OCI-LY7 (cell line): ENCODE data around the gene ZSWIM3. TPM values are rescaled to one million over a fixed set of nuclear protein-coding genes. Genes with fewer than 3 reads are reported as not detected.

ENCODE experiments used
- BruUV-seq: library from RNA; stranded (reverse); fragments of 400-500 nt; replicated peaks from 2 replicates; lab custom pipeline; 2021; lab: Mats Ljungman, UMichigan
- CTCF ChIA-PET: fragments of 300-600 bp; sonication (Branson Sonifier 250); formaldehyde crosslinking; loops from one replicate; lab custom pipeline; 2022; ENCODE audit warnings: antibody characterized with exemption; ENCODE audit not compliant: unreplicated experiment; lab: Charles Lee
- POLR2A ChIA-PET: fragments of 300-600 bp; sonication (Branson Sonifier 250); formaldehyde crosslinking; loops from one replicate; lab custom pipeline; 2022; ENCODE audit warnings: antibody characterized with exemption; lab: Charles Lee
- DNase-seq: peaks from one replicate; pipeline ENCODE4 v3.0.0-alpha.2; 2015; ENCODE audit warnings: low spot score
- H2AFZ ChIP-seq: fragments of 200-600 bp; sonication (generic), shearing (Covaris generic); 2 replicates; pipeline ENCODE4 v1.6.1; 2014; ENCODE audit warnings: mild to moderate bottlenecking, antibody characterized with exemption, low read length, moderate library complexity
- H3K27ac ChIP-seq: fragments of 200-600 bp; sonication (generic); 2 replicates; pipeline ENCODE4 v1.5.1; 2014; ENCODE audit warnings: mixed run types, low read depth, mild to moderate bottlenecking, moderate library complexity, low read length, inconsistent platforms; ENCODE audit not compliant: poor library complexity, severe bottlenecking
- H3K36me3 ChIP-seq: fragments of 200-600 bp; sonication (generic); 2 replicates; pipeline ENCODE4 v1.6.1; 2014; ENCODE audit warnings: mild to moderate bottlenecking, antibody characterized with exemption, low read length, moderate library complexity, mixed read lengths; ENCODE audit not compliant: insufficient read depth
- H3K4me1 ChIP-seq: fragments of 200-600 bp; sonication (generic); 2 replicates; pipeline ENCODE4 v1.5.1; 2014; ENCODE audit warnings: mild to moderate bottlenecking, low read length; ENCODE audit not compliant: insufficient read depth, poor library complexity, severe bottlenecking
- H3K4me2 ChIP-seq: fragments of 200-600 bp; sonication (generic); 2 replicates; pipeline ENCODE4 v1.6.1; 2014; ENCODE audit warnings: mild to moderate bottlenecking, low read length
- H3K4me3 ChIP-seq: fragments of 200-600 bp; sonication (generic); 2 replicates; pipeline ENCODE4 v1.5.1; 2014; ENCODE audit warnings: mild to moderate bottlenecking, low read depth, low read length; ENCODE audit not compliant: poor library complexity, severe bottlenecking
- H3K79me2 ChIP-seq: fragments of 200-600 bp; sonication (generic); 2 replicates; pipeline ENCODE4 v1.6.1; 2016; ENCODE audit warnings: low read depth, mild to moderate bottlenecking, low read length, moderate library complexity, mixed read lengths; ENCODE audit not compliant: insufficient read depth
- H3K9me2 ChIP-seq: fragments of 200-600 bp; sonication (generic); 2 replicates; pipeline ENCODE4 v1.6.1; 2016; ENCODE audit warnings: mild to moderate bottlenecking, low read length, mixed read lengths; ENCODE audit not compliant: insufficient read depth
- H3K9me3 ChIP-seq: fragments of 200-600 bp; sonication (generic); 2 replicates; pipeline ENCODE4 v1.6.1; 2014; ENCODE audit warnings: mild to moderate bottlenecking, mixed run types, low read length, mixed read lengths
- H4K20me1 ChIP-seq: fragments of 200-600 bp; sonication (generic); 2 replicates; pipeline ENCODE4 v1.6.1; 2014; ENCODE audit warnings: mild to moderate bottlenecking, antibody characterized with exemption, low read length, moderate library complexity, mixed read lengths; ENCODE audit not compliant: insufficient read depth
- EZH2phosphoT487 ChIP-seq: fragments of 200-600 bp; sonication (generic); IDR thresholded peaks from 2 replicates; pipeline ENCODE4 v1.6.1; 2018; ENCODE audit warnings: low read depth, borderline replicate concordance, mild to moderate bottlenecking, mixed run types, antibody characterized with exemption, low read length, moderate library complexity, mixed read lengths
- intact Hi-C: fragments of 100-400 bp; cut with micrococcal nuclease; formaldehyde crosslinking; loops from one replicate; pipeline ENCODE4 v1.10.0; 2022; ENCODE audit not compliant: unreplicated experiment
- total RNA-seq, 2 experiments: library from RNA; depleted of rRNA in 1 of 2; stranded (reverse); fragments of >200 nt in 1 of 2; shearing (Covaris generic) in 1 of 2; gene quantifications; 2 replicates each; pipeline ENCODE4 v1.2.3, GENCODE V29; 2014 to 2022
- TF ChIP-seq, protein P1 (sequence below): fragments of 200-600 bp; sonication (generic); conservative IDR thresholded peaks from 2 replicates; pipeline ENCODE4 v1.5.1; 2014; ENCODE audit warnings: mild to moderate bottlenecking, antibody characterized with exemption, low read length, moderate library complexity, mixed read lengths

The ZSWIM3 gene
- total RNA-seq, 2 experiments from 2014 or later = 5.7 to 6.0 TPM

GRCh38 chr20:45880988-45881788, 23.8 kb downstream of the ZSWIM3 start, which contains the start of gene ZSWIM1:
ZSWIM1 (plus strand) TSS chr20:45881227; CDS start chr20:45882593, 1,366 bp downstream.
- H3K9me2 ChIP-seq = no peaks in the 10 kb centered on the region
- H3K79me2 ChIP-seq = peaks cover 11% of the 10 kb centered on the region; the same call in 1 of the 2 replicates
- H4K20me1 ChIP-seq = no peaks in the 10 kb centered on the region
- H3K4me2 ChIP-seq = peak within 1 kb of the TSS; percentile 85
- H3K9me3 ChIP-seq = no peaks in the 10 kb centered on the region
- intact Hi-C loops = no loop called here
- ChIA-PET CTCF (no interaction called here), POLR2A (interaction anchor here (0.6 to 1.6 kb wide), 14 partner anchors 9 to 68 kb away, joined by 3 to 7 read pairs (median 4); partner anchors contain the start of genes ACOT8, CTSA, NEURL2 and PCIF1)
- peaks cover 24% of the 10 kb centered on the region for H3K36me3 ChIP-seq
- H3K4me3 ChIP-seq = peak within 1 kb of the TSS; percentile 78
- peak within 1 kb of the TSS; percentile 66; the same call in 1 of the 2 replicates for H2AFZ ChIP-seq
- TSS peak; percentile 88 for BruUV-seq
- peaks cover 4% of the 10 kb centered on the region for H3K4me1 ChIP-seq
- TF ChIP-seq EZH2phosphoT487 = no peak
- TF ChIP-seq, protein P1, sequence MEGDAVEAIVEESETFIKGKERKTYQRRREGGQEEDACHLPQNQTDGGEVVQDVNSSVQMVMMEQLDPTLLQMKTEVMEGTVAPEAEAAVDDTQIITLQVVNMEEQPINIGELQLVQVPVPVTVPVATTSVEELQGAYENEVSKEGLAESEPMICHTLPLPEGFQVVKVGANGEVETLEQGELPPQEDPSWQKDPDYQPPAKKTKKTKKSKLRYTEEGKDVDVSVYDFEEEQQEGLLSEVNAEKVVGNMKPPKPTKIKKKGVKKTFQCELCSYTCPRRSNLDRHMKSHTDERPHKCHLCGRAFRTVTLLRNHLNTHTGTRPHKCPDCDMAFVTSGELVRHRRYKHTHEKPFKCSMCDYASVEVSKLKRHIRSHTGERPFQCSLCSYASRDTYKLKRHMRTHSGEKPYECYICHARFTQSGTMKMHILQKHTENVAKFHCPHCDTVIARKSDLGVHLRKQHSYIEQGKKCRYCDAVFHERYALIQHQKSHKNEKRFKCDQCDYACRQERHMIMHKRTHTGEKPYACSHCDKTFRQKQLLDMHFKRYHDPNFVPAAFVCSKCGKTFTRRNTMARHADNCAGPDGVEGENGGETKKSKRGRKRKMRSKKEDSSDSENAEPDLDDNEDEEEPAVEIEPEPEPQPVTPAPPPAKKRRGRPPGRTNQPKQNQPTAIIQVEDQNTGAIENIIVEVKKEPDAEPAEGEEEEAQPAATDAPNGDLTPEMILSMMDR = no peak
- DNase-seq = peak; percentile 99
- H3K27ac ChIP-seq = peak within 1 kb of the TSS; percentile 24

DNA sequence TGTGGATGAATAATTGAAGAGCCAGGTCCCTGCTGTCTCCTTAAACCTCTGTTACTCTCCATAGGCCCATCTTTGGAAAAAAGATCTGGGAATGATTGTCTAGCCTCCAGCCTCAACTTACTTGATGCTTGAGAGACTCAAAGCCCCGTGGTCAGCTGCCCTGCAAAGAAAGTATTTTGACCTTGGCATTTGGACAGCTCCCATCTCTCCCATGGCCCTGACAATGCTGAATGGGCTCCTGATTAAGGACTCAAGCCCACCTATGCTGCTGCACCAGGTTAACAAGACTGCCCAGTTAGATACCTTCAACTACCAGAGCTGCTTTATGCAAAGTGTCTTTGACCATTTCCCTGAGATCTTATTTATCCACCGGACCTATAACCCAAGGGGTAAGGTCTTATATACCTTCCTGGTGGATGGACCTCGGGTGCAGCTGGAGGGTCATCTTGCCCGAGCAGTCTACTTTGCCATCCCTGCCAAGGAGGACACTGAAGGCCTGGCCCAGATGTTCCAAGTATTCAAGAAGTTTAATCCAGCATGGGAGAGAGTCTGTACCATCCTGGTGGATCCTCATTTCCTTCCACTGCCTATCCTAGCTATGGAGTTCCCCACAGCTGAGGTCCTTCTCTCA, 25.2 kb downstream of the ZSWIM3 start:
- intact Hi-C loops = no loop called here
- Histone ChIP-seq H2AFZ (no peak overlapping the region), H3K4me3 (no peak overlapping the region), H3K79me2 (peaks cover 11% of the 10 kb centered on the region; the same call in 1 of the 2 replicates), H3K27ac (no peak overlapping the region), H3K9me2 (no peaks in the 10 kb centered on the region), H3K36me3 (peaks cover 24% of the 10 kb centered on the region), H4K20me1 (no peaks in the 10 kb centered on the region), H3K4me1 (peaks cover 4% of the 10 kb centered on the region), H3K9me3 (no peaks in the 10 kb centered on the region), H3K4me2 (no peak overlapping the region)
- ChIA-PET POLR2A (interaction anchor here (1.0 to 1.6 kb wide), 3 partner anchors 9 to 27 kb away, joined by 3 to 4 read pairs (median 3); partner anchors contain the start of genes ACOT8, CTSA, NEURL2 and ZSWIM3), CTCF (no interaction called here)
- DNase-seq = no peak
- TF ChIP-seq, protein P1 = no peak
- TF ChIP-seq EZH2phosphoT487 = no peak
- BruUV-seq = no TSS peak
